H1 (cell line): Measurements from ENCODE around the gene COIL. TPM values are rescaled to one million over a fixed set of nuclear protein-coding genes. Genes with fewer than 3 reads are reported as not detected.

Source experiments
- CTCF ChIA-PET: fragments of 300-600 bp; sonication (Branson Sonifier 250); formaldehyde crosslinking; loops from one replicate; lab custom pipeline; 2021; ENCODE audit not compliant: partially characterized antibody; lab: Charles Lee
- POLR2A ChIA-PET: fragments of 300-600 bp; sonication (Branson Sonifier 250); formaldehyde crosslinking; loops from one replicate; lab custom pipeline; 2021; ENCODE audit warnings: inconsistent platforms; ENCODE audit not compliant: partially characterized antibody; lab: Charles Lee
- DNase-seq, 2 experiments: peaks; one replicate each; pipeline versions ENCODE4 v3.0.0 to v3.0.0-alpha.2; 2010 to 2022; ENCODE audit warnings: low spot score in 2 of 2, low read depth in 1 of 2, mixed read lengths in 1 of 2
- FAIRE-seq: peaks from 2 replicates; lab custom pipeline; 2011; peaks lifted over from hg19 to GRCh38; lab: Jason Lieb, UNC
- H2AFZ ChIP-seq: 2 replicates; pipeline ENCODE4 v1.8.1; 2012; ENCODE audit warnings: low read length, inconsistent platforms
- H2AK5ac ChIP-seq: 2 replicates; pipeline ENCODE4 v1.6.1; 2013; ENCODE audit warnings: low read depth, low read length
- H2BK120ac ChIP-seq: replicated peaks from 2 replicates; pipeline ENCODE3; 2013; ENCODE audit warnings: low read depth, low read length, inconsistent platforms
- H2BK12ac ChIP-seq: 2 replicates; pipeline ENCODE4 v1.6.1; 2013; ENCODE audit warnings: low read depth, low read length
- H2BK15ac ChIP-seq: 2 replicates; pipeline ENCODE4 v1.6.1; 2013; ENCODE audit warnings: low read length
- H2BK20ac ChIP-seq: 2 replicates; pipeline ENCODE4 v1.6.1; 2013; ENCODE audit warnings: low read length
- H2BK5ac ChIP-seq: 2 replicates; pipeline ENCODE4 v1.6.1; 2013; ENCODE audit warnings: low read depth, low read length
- H3K14ac ChIP-seq: 2 replicates; pipeline ENCODE4 v1.6.1; 2013; ENCODE audit warnings: inconsistent platforms; ENCODE audit not compliant: insufficient read length
- H3K18ac ChIP-seq: 2 replicates; pipeline ENCODE4 v1.6.1; 2013; ENCODE audit warnings: low read length; ENCODE audit errors: extremely low read depth
- H3K23ac ChIP-seq: 2 replicates; pipeline ENCODE4 v1.6.1; 2013; ENCODE audit warnings: inconsistent platforms; ENCODE audit not compliant: insufficient read length
- H3K23me2 ChIP-seq: 2 replicates; pipeline ENCODE4 v1.6.1; 2013; ENCODE audit warnings: low read depth, low read length
- H3K27ac ChIP-seq: 2 replicates; pipeline ENCODE4 v1.6.1; 2011; ENCODE audit warnings: low read depth, low read length, inconsistent platforms
- H3K27me3 ChIP-seq, 4 experiments: replicated peaks in 1 of 4; 1 replicate in 1 of 4; 2 replicates in 3 of 4; pipeline versions ENCODE4 v1.6.1 to v1.8.1; 2011 to 2013; ENCODE audit warnings: low read length in 3 of 4, mild to moderate bottlenecking in 3 of 4, inconsistent platforms in 2 of 4, mixed read lengths in 2 of 4, moderate library complexity in 1 of 4; ENCODE audit not compliant: control insufficient read depth in 3 of 4, insufficient read depth in 3 of 4; ENCODE audit errors: extremely low read depth in 1 of 4
- H3K36me3 ChIP-seq, 4 experiments: 2 replicates each; pipeline versions ENCODE4 v1.6.1 to v1.8.1; 2011 to 2013; ENCODE audit warnings: mild to moderate bottlenecking in 4 of 4, low read length in 3 of 4, moderate library complexity in 2 of 4, control low read depth in 1 of 4, inconsistent platforms in 1 of 4; ENCODE audit not compliant: insufficient read depth in 4 of 4, control insufficient read depth in 2 of 4
- H3K4ac ChIP-seq: replicated peaks from 2 replicates; pipeline ENCODE3; 2013; ENCODE audit warnings: low read length, low read depth, mixed read lengths, inconsistent platforms; ENCODE audit not compliant: insufficient read length
- H3K4me1 ChIP-seq, 4 experiments: replicated peaks in 1 of 4; 1 replicate in 1 of 4; 2 replicates in 3 of 4; pipeline versions ENCODE4 v1.6.1 to v1.8.1; 2011 to 2013; ENCODE audit warnings: low read length in 3 of 4, inconsistent platforms in 2 of 4, mixed read lengths in 1 of 4; ENCODE audit not compliant: insufficient read depth in 4 of 4, control insufficient read depth in 3 of 4
- H3K4me2 ChIP-seq, 2 experiments: 2 replicates each; pipeline versions ENCODE4 v1.6.1 to v1.8.1; 2011 to 2013; ENCODE audit warnings: low read depth in 2 of 2, low read length in 2 of 2, control low read depth in 1 of 2, inconsistent platforms in 1 of 2, mild to moderate bottlenecking in 1 of 2; ENCODE audit not compliant: insufficient read depth in 1 of 2
- H3K4me3 ChIP-seq, 4 experiments: fragments of 200-600, 300-600 bp in 1 of 4; sonication (generic), shearing (Covaris generic), sonication (Bioruptor Twin) in 1 of 4; 2 replicates each; pipeline versions ENCODE4 v1.5.1 to v1.8.1; 2011 to 2016; ENCODE audit warnings: low read length in 4 of 4, low read depth in 3 of 4, control low read depth in 2 of 4, inconsistent platforms in 2 of 4, mild to moderate bottlenecking in 2 of 4, mixed read lengths in 1 of 4, moderate library complexity in 1 of 4; ENCODE audit not compliant: insufficient read depth in 2 of 4; ENCODE audit errors: extremely low read depth in 1 of 4
- H3K56ac ChIP-seq: replicated peaks from 2 replicates; pipeline ENCODE3; 2013; ENCODE audit warnings: low read depth, mild to moderate bottlenecking, mixed read lengths, low read length, inconsistent platforms; ENCODE audit not compliant: insufficient read length
- H3K79me1 ChIP-seq: 2 replicates; pipeline ENCODE4 v1.6.1; 2013; ENCODE audit warnings: low read depth, low read length, control low read depth
- H3K79me2 ChIP-seq, 2 experiments: 2 replicates each; pipeline versions ENCODE4 v1.6.1 to v1.8.1; 2012 to 2013; ENCODE audit warnings: low read length in 2 of 2, mild to moderate bottlenecking in 2 of 2, inconsistent platforms in 1 of 2; ENCODE audit not compliant: insufficient read depth in 2 of 2, control insufficient read depth in 1 of 2
- H3K9ac ChIP-seq, 4 experiments: replicated peaks in 1 of 4; 1 replicate in 1 of 4; 2 replicates in 3 of 4; pipeline versions ENCODE4 v1.6.1 to v1.8.1; 2011 to 2013; ENCODE audit warnings: low read depth in 3 of 4, low read length in 3 of 4, control low read depth in 2 of 4, mild to moderate bottlenecking in 2 of 4, moderate library complexity in 2 of 4, inconsistent platforms in 1 of 4; ENCODE audit errors: extremely low read depth in 1 of 4
- H3K9me3 ChIP-seq, 2 experiments: 2 replicates each; pipeline versions ENCODE4 v1.6.1 to v1.8.1; 2012 to 2013; ENCODE audit warnings: mild to moderate bottlenecking in 2 of 2, moderate library complexity in 2 of 2, control low read depth in 1 of 2, inconsistent platforms in 1 of 2, low read depth in 1 of 2, low read length in 1 of 2, mixed read lengths in 1 of 2; ENCODE audit not compliant: insufficient read depth in 2 of 2
- H4K20me1 ChIP-seq, 2 experiments: replicated peaks in 1 of 2; 2 replicates each; pipeline versions ENCODE3 to v1.8.1; 2011 to 2013; ENCODE audit warnings: inconsistent platforms in 2 of 2, low read length in 2 of 2, mild to moderate bottlenecking in 1 of 2; ENCODE audit not compliant: insufficient read depth in 2 of 2, control insufficient read depth in 1 of 2
- H4K5ac ChIP-seq: 2 replicates; pipeline ENCODE4 v1.6.1; 2013; ENCODE audit warnings: low read length, low read depth, mixed read lengths, inconsistent platforms; ENCODE audit not compliant: insufficient read length
- H4K8ac ChIP-seq: 2 replicates; pipeline ENCODE4 v1.8.0; 2013; ENCODE audit warnings: mild to moderate bottlenecking, moderate library complexity, low read length, inconsistent platforms; ENCODE audit not compliant: insufficient read depth; ENCODE audit errors: extremely low read depth
- H4K91ac ChIP-seq: replicated peaks from 2 replicates; pipeline ENCODE3; 2013; ENCODE audit warnings: low read length, mixed read lengths, inconsistent platforms; ENCODE audit not compliant: insufficient read length
- BCL11A ChIP-seq, 2 experiments: IDR thresholded peaks; one replicate each; pipeline ENCODE4 v1.6.1; 2011; ENCODE audit warnings: low read depth in 2 of 2, low read length in 2 of 2, mild to moderate bottlenecking in 2 of 2
- CBX5 ChIP-seq: fragments of 300-800, 300-1000 bp; sonication (generic); IDR thresholded peaks from 2 replicates; pipeline ENCODE4 v1.7.1; 2016; ENCODE audit warnings: antibody characterized with exemption, low read length, low read depth
- CBX8 ChIP-seq: fragments of 300-800, 300-1000 bp; sonication (generic); IDR thresholded peaks from 2 replicates; pipeline ENCODE4 v1.7.1; 2016; ENCODE audit warnings: low read depth, low read length, borderline replicate concordance
- FOSL1 ChIP-seq: IDR thresholded peaks from 2 replicates; pipeline ENCODE4 v1.6.1; 2011; ENCODE audit warnings: mild to moderate bottlenecking, low read depth, low read length, moderate library complexity; ENCODE audit not compliant: insufficient read depth
- HDAC2 ChIP-seq, 2 experiments: fragments of 300-600 bp in 1 of 2; sonication (generic) in 1 of 2; IDR thresholded peaks; 2 replicates each; pipeline ENCODE4 v1.6.1; 2011 to 2012; ENCODE audit warnings: low read depth in 2 of 2, low read length in 2 of 2, mild to moderate bottlenecking in 2 of 2, moderate library complexity in 2 of 2, borderline replicate concordance in 1 of 2, inconsistent platforms in 1 of 2
- JUN ChIP-seq: IDR thresholded peaks from 2 replicates; pipeline ENCODE4 v1.6.1; 2011; ENCODE audit warnings: low read depth, mild to moderate bottlenecking, improper control_type of control experiment, low read length
- JUND ChIP-seq: IDR thresholded peaks from 2 replicates; pipeline ENCODE4 v1.6.1; 2011; ENCODE audit warnings: mild to moderate bottlenecking, improper control_type of control experiment, low read length
- PHF8 ChIP-seq: fragments of 200-600 bp; sonication (generic); conservative IDR thresholded peaks from 2 replicates; pipeline ENCODE4 v1.7.1; 2012; ENCODE audit warnings: low read depth, mild to moderate bottlenecking, inconsistent platforms, low read length, moderate library complexity
- POLR2AphosphoS5 ChIP-seq: IDR thresholded peaks from 2 replicates; pipeline ENCODE4 v1.6.1; 2011; ENCODE audit warnings: low read depth, low read length
- SP1 ChIP-seq: IDR thresholded peaks from 2 replicates; pipeline ENCODE4 v1.6.1; 2011; ENCODE audit warnings: low read depth, low read length
- SP4 ChIP-seq: IDR thresholded peaks from 2 replicates; pipeline ENCODE4 v1.6.1; 2012; ENCODE audit warnings: low read length, inconsistent platforms
- YY1 ChIP-seq: IDR thresholded peaks from 2 replicates; pipeline ENCODE4 v1.6.1; 2011; ENCODE audit warnings: low read depth, mild to moderate bottlenecking, low read length
- WGBS, 2 experiments: shearing (Covaris generic) in 1 of 2; methylation state at CpG; one replicate each; pipeline versions ENCODE4 v1.1.6 to v1.1.7; 2013 to 2015; ENCODE audit warnings: low lambda C conversion rate in 2 of 2, mixed read lengths in 2 of 2, inconsistent platforms in 1 of 2, low coverage in 1 of 2, missing lambda C conversion rate in 1 of 2; ENCODE audit not compliant: insufficient replicate concordance in 2 of 2, insufficient coverage in 1 of 2, insufficient read length in 1 of 2; ENCODE audit errors: extremely low coverage in 1 of 2, missing lambda C conversion rate in 1 of 2; 5-methylcytosine and 5-hydroxymethylcytosine counted together
- polyA plus RNA-seq, 7 experiments: library from polyadenylated mRNA; depleted of rRNA in 3 of 7; stranded (reverse) in 5 of 7; unstranded in 2 of 7; fragments of >200 nt in 5 of 7; fragments of 200-250 nt in 2 of 7; gene quantifications; 1 replicate in 5 of 7; 2 replicates in 1 of 7; 4 replicates in 1 of 7; pipeline versions ENCODE4 v1.2.1 to v1.2.3, GENCODE V29; 2011 to 2013; ENCODE audit warnings: missing spikeins in 2 of 7, mixed read lengths in 2 of 7
- total RNA-seq: library from RNA; stranded (reverse); fragmentation: NEBNext Ultra II Directional; extraction: Animal tissue kit (Norgen Biotek cat#: 25700); gene quantifications from 2 replicates; pipeline ENCODE4 v1.2.1, GENCODE V29; 2021

COIL gene
- total and polyA plus RNA-seq, 2 of the 8 experiments (the other 6 are each of a cell fraction or from before 2014, with no cell fraction given) = 5.2 to 23.6 TPM

- FAIRE-seq = no peak
- CTCF ChIA-PET = no interaction called here
- DNase-seq = no peak
- Histone ChIP-seq H3K23ac (no peak overlapping the region), H3K27ac (no peak overlapping the region), H3K36me3 (peaks cover 0 to 7% (median 1%) of the 10 kb centered on the region in 4 experiments; a peak in 3 of 8 replicates), H4K20me1 (no peaks in the 10 kb centered on the region), H2BK12ac (no peak overlapping the region), H3K4me3 (no peak overlapping the region; a peak in 1 of 8 replicates), H4K5ac (no peak overlapping the region), H3K79me1 (no peaks in the 10 kb centered on the region), H3K4me2 (no peak overlapping the region), H3K27me3 (no peaks in the 10 kb centered on the region), H4K8ac (no peak overlapping the region), H3K56ac (no peak overlapping the region), H3K4me1 (peaks cover 3 to 12% (median 6%) of the 10 kb centered on the region in 4 experiments; a peak in 5 of 7 replicates), H2AFZ (no peak overlapping the region), H3K14ac (no peak overlapping the region), H2AK5ac (no peak overlapping the region), H3K4ac (no peak overlapping the region), H2BK5ac (no peak overlapping the region), H4K91ac (no peak overlapping the region), H3K18ac (no peak overlapping the region), H3K23me2 (no peaks in the 10 kb centered on the region), H3K9ac (no peak overlapping the region), H2BK20ac (no peak overlapping the region), H3K9me3 (peaks cover 25 to 35% of the 10 kb centered on the region in 2 experiments), H2BK15ac (no peak overlapping the region), H2BK120ac (no peak overlapping the region), H3K79me2 (no peaks in the 10 kb centered on the region)
- TF ChIP-seq SP4 = no peak
- TF ChIP-seq FOSL1 = no peak
- no peak for TF ChIP-seq POLR2AphosphoS5
- no peak for TF ChIP-seq SP1
- no peak for TF ChIP-seq JUND
- TF ChIP-seq CBX8 = no peak
- TF ChIP-seq BCL11A (IDR thresholded peaks at IDR 0.05; ENCODE audit: low read depth in 2 of 2, low read length in 2 of 2) = no peak
- TF ChIP-seq PHF8 = no peak
- no peak for TF ChIP-seq CBX5
- TF ChIP-seq JUN = no peak
- TF ChIP-seq HDAC2 (IDR thresholded peaks at IDR 0.05; ENCODE audit: borderline replicate concordance in 1 of 2, low read depth in 2 of 2, low read length in 2 of 2) = no peak
- no peak for TF ChIP-seq YY1
- POLR2A ChIA-PET = no interaction called here
- 90% methylated on average over 2 of the region's 2 CpGs; no CpG with 5 or more reads in 1 of the 2 experiments for WGBS, 2 experiments
These were observed 32.3 kb downstream of the COIL start for GRCh38 chr17:56928586-56928985.
